ENCODE results near the gene PCDHGC3. TPM values are rescaled to one million over a fixed set of nuclear protein-coding genes. Genes with fewer than 3 reads are reported as not detected.

The PCDHGC3 gene
- total RNA-seq, 2 experiments from 2014 or later: 0.33 TPM; not detected in 1

DNA sequence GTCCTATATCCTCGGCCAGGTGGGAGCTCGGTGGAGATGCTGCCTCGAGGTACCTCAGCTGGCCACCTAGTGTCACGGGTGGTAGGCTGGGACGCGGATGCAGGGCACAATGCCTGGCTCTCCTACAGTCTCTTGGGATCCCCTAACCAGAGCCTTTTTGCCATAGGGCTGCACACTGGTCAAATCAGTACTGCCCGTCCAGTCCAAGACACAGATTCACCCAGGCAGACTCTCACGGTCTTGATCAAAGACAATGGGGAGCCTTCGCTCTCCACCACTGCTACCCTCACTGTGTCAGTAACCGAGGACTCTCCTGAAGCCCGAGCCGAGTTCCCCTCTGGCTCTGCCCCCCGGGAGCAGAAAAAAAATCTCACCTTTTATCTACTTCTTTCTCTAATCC, 2.0 kb downstream of the PCDHGC3 start:
- H3K27me3 Mint-ChIP-seq: peaks cover 77% of the 10 kb centered on the region
- peaks cover 20% of the 10 kb centered on the region for H3K4me1 Mint-ChIP-seq
- H3K4me3 Mint-ChIP-seq: no peak overlapping the region
- H3K27ac Mint-ChIP-seq: no peak overlapping the region
- no peaks in the 10 kb centered on the region for H3K9me3 Mint-ChIP-seq
- DNase-seq: no peak
- no peaks in the 10 kb centered on the region for H3K36me3 Mint-ChIP-seq

DNA sequence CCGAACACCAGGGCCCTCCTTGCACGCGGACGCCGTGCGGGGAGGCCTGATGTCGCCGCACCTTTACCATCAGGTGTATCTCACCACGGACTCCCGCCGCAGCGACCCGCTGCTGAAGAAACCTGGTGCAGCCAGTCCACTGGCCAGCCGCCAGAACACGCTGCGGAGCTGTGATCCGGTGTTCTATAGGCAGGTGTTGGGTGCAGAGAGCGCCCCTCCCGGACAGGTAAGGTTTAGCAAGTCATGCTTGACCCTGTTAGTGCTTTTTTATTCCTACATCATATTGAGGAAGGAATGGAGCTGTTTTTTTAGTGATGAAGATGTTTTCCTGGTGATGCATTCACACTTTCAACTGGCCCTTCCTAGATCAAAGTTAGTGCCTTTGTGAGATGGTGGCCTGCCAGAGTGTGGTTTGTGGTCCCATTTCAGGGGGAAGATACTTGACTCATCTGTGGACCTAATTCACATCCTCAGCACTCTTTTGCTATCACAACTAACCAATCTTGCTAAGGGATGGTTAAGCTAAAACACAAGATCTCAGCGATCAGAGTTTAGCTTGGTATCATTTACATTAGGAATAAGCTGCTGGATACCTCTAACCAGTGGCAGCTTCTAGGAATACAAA, 2.7 kb downstream of the PCDHGC3 start:
- Mint-ChIP-seq H3K4me3 (no peak overlapping the region), H3K27ac (no peak overlapping the region), H3K4me1 (peaks cover 20% of the 10 kb centered on the region), H3K36me3 (no peaks in the 10 kb centered on the region), H3K9me3 (no peaks in the 10 kb centered on the region), H3K27me3 (peaks cover 81% of the 10 kb centered on the region)
- DNase-seq: no peak

- no peak for DNase-seq
- Mint-ChIP-seq H3K27me3 (peaks cover 95% of the 10 kb centered on the region), H3K36me3 (no peaks in the 10 kb centered on the region), H3K4me3 (no peak overlapping the region), H3K4me1 (peaks cover 20% of the 10 kb centered on the region), H3K27ac (no peak overlapping the region), H3K9me3 (no peaks in the 10 kb centered on the region)
These were observed 4.0 kb downstream of the PCDHGC3 start for GRCh38 chr5:141479776-141480175.

DNA sequence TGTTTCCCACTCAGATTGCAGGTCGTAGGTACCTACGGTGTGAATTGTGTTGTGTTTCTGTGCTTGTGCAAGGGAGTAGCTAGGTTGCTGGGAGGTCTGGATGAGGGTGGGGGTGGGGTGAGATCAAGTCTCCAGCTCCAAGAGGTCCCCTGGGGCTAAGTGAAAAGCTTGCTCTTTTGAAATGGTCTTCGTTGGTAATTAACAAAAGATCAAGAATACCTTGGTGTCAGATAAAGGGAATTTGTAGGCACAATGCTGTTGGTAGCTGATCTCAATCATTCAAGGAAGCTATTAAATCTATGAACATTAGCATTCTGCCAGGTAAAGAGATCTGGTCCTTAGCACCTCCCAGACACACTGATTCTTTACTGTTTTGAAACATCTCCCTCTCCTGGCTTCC, 8.1 kb downstream of the PCDHGC3 start:
- H3K4me3 Mint-ChIP-seq: no peak overlapping the region
- no peak for DNase-seq
- no peak overlapping the region for H3K27ac Mint-ChIP-seq
- peaks cover 94% of the 10 kb centered on the region for H3K27me3 Mint-ChIP-seq
- H3K9me3 Mint-ChIP-seq: no peaks in the 10 kb centered on the region
- H3K36me3 Mint-ChIP-seq: no peaks in the 10 kb centered on the region
- peaks cover 6% of the 10 kb centered on the region for H3K4me1 Mint-ChIP-seq

DNA sequence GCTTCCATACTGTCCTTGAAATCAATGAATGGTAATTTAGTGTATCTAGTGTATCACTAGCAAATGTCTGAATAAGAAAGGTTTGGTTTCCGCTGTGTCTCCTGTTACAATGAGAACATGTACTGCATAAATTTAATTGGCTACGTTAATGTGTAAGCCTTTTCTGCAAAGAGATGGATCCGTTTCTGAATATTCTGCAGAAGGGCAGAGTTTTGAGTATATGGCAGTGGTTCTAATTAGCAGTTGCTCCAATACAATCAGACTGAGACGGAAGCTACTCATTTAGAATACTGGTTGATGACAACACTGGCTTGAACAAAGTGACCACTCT, 8.5 kb downstream of the PCDHGC3 start:
- Mint-ChIP-seq H3K27ac (no peak overlapping the region), H3K27me3 (peaks cover 97% of the 10 kb centered on the region), H3K4me3 (no peak overlapping the region), H3K9me3 (no peaks in the 10 kb centered on the region), H3K4me1 (peaks cover 6% of the 10 kb centered on the region), H3K36me3 (no peaks in the 10 kb centered on the region)
- DNase-seq: no peak

- H3K4me3 Mint-ChIP-seq: peak within 1 kb of the TSS; percentile 42
- no peak within 1 kb of the TSS for H3K27ac Mint-ChIP-seq
- H3K27me3 Mint-ChIP-seq: peaks cover 97% of the 10 kb centered on the region
- no peaks in the 10 kb centered on the region for H3K9me3 Mint-ChIP-seq
- H3K4me1 Mint-ChIP-seq: peaks cover 6% of the 10 kb centered on the region
- H3K36me3 Mint-ChIP-seq: no peaks in the 10 kb centered on the region
- no peak for DNase-seq
These were observed 9.0 kb downstream of the PCDHGC3 start, which contains the start of gene PCDHGC4 for GRCh38 chr5:141484641-141485311. Gene PCDHGC4, plus strand, starts transcription at chr5:141485030. Its CDS starts 144 bp downstream, at chr5:141485174.

- H3K4me3 Mint-ChIP-seq: no peak overlapping the region
- peaks cover 97% of the 10 kb centered on the region for H3K27me3 Mint-ChIP-seq
- H3K27ac Mint-ChIP-seq: no peak overlapping the region
- H3K4me1 Mint-ChIP-seq: peaks cover 6% of the 10 kb centered on the region
- H3K9me3 Mint-ChIP-seq: no peaks in the 10 kb centered on the region
- H3K36me3 Mint-ChIP-seq: no peaks in the 10 kb centered on the region
- DNase-seq: no peak
These were observed 9.7 kb downstream of the PCDHGC3 start for GRCh38 chr5:141485321-141486055.

- no peaks in the 10 kb centered on the region for H3K9me3 Mint-ChIP-seq
- DNase-seq: no peak
- H3K27ac Mint-ChIP-seq: no peak overlapping the region
- peaks cover 6% of the 10 kb centered on the region for H3K4me1 Mint-ChIP-seq
- no peak overlapping the region for H3K4me3 Mint-ChIP-seq
- peaks cover 97% of the 10 kb centered on the region for H3K27me3 Mint-ChIP-seq
- no peaks in the 10 kb centered on the region for H3K36me3 Mint-ChIP-seq
These were observed 10.3 kb downstream of the PCDHGC3 start for GRCh38 chr5:141486091-141486490.

GRCh38 chr5:141487131-141487530, 11.4 kb downstream of the PCDHGC3 start:
- DNase-seq: no peak
- Mint-ChIP-seq H3K4me1 (peaks cover 8% of the 10 kb centered on the region), H3K27me3 (peaks cover 96% of the 10 kb centered on the region), H3K27ac (no peak overlapping the region), H3K4me3 (no peak overlapping the region), H3K36me3 (no peaks in the 10 kb centered on the region), H3K9me3 (no peaks in the 10 kb centered on the region)

DNA sequence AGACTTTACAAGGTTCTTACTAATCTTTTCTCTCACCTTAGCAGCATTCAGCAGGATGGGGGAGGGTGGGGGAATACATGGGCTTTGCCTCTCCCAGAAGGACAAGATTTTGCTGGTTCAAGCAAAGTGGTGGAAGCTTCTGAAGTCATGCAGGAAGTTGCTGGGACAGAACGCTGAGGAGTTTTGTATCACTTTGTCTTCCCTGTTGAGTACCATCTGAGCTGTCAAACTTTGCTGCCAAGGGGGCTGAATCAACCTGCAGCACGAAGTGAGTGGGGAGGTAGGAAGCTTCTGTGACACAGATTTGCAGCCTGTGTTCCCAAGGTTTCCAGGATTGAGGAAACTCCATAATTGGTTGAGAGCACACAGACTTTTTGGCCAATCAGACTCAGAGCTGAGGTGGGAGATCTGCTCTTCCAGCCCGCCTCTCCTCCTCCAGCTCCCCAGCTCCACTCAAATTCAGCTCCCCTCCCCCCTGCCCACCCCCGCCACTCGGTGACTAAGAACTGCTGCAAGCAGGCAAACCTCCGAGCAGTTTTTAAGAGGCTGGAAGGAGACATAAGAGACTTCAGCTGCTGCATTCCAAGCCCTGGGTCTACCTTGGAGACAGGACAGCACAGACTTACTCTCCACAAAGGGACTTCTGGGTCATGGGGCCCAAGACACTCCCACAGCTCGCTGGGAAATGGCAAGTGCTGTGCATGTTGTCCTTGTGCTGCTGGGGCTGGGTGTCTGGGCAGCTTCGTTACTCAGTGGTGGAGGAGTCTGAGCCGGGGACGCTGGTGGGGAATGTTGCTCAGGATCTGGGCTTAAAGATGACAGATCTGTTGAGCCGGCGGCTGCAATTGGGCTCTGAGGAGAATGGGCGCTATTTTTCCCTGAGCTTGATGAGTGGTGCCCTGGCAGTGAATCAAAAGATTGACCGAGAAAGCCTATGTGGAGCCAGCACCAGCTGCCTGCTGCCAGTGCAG, 13.1 kb downstream of the PCDHGC3 start, which contains the start of gene PCDHGC5:
PCDHGC5 (plus strand) TSS at position 491 of the 971 bp plus-strand sequence; CDS start at position 651, 160 bp downstream.
- peaks cover 9% of the 10 kb centered on the region for H3K4me1 Mint-ChIP-seq
- H3K27ac Mint-ChIP-seq: no peak within 1 kb of the TSS
- H3K9me3 Mint-ChIP-seq: no peaks in the 10 kb centered on the region
- DNase-seq: no peak
- H3K36me3 Mint-ChIP-seq: no peaks in the 10 kb centered on the region
- no peak within 1 kb of the TSS for H3K4me3 Mint-ChIP-seq
- H3K27me3 Mint-ChIP-seq: peaks cover 96% of the 10 kb centered on the region

GRCh38 chr5:141489841-141490240, 14.1 kb downstream of the PCDHGC3 start:
- Mint-ChIP-seq H3K27me3 (peaks cover 96% of the 10 kb centered on the region), H3K4me1 (peaks cover 9% of the 10 kb centered on the region), H3K9me3 (no peaks in the 10 kb centered on the region), H3K4me3 (no peak overlapping the region), H3K36me3 (no peaks in the 10 kb centered on the region), H3K27ac (no peak overlapping the region)
- DNase-seq: no peak

- DNase-seq: no peak
- H3K4me1 Mint-ChIP-seq: peaks cover 4% of the 10 kb centered on the region
- H3K27me3 Mint-ChIP-seq: peaks cover 95% of the 10 kb centered on the region
- H3K36me3 Mint-ChIP-seq: no peaks in the 10 kb centered on the region
- H3K4me3 Mint-ChIP-seq: no peak overlapping the region
- no peak overlapping the region for H3K27ac Mint-ChIP-seq
- H3K9me3 Mint-ChIP-seq: no peaks in the 10 kb centered on the region
These were observed 14.5 kb downstream of the PCDHGC3 start for GRCh38 chr5:141490271-141490670.

- Mint-ChIP-seq H3K4me3 (no peak overlapping the region), H3K4me1 (peaks cover 2% of the 10 kb centered on the region), H3K27me3 (peaks cover 95% of the 10 kb centered on the region), H3K9me3 (no peaks in the 10 kb centered on the region), H3K36me3 (no peaks in the 10 kb centered on the region), H3K27ac (no peak overlapping the region)
- no peak for DNase-seq
These were observed 15.0 kb downstream of the PCDHGC3 start for GRCh38 chr5:141490771-141491170.

DNA sequence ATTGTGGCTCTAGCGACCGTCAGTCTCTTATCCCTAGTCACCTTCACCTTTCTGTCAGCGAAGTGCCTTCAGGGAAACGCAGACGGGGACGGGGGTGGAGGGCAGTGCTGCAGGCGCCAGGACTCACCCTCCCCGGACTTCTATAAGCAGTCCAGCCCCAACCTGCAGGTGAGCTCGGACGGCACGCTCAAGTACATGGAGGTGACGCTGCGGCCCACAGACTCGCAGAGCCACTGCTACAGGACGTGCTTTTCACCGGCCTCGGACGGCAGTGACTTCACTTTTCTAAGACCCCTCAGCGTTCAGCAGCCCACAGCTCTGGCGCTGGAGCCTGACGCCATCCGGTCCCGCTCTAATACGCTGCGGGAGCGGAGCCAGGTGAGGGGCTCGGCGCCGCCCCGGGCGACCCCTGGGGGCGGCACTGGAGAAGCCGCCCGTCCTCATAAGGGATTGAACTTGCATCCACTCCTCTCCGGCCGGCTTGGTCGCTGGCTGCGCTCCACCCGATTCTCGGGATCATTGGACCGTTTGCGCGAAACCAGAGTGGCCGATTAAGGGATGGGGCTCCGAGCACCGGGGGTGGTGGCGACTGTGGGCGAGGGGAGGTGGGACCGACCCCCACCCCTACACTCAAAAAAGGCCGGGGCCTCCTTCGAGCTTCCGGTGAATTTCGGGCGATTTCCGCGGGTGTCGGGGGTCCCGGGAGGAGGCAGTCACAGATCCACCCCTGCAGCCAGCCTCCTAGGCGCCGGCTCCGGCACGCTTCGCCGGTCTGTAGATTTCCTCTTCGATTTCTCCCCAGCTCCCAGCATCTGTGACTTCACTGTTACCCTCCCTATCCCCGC, 15.8 kb downstream of the PCDHGC3 start:
- H3K27ac Mint-ChIP-seq: peak overlapping the region; percentile 49
- peaks cover 2% of the 10 kb centered on the region for H3K4me1 Mint-ChIP-seq
- H3K36me3 Mint-ChIP-seq: no peaks in the 10 kb centered on the region
- H3K27me3 Mint-ChIP-seq: peaks cover 95% of the 10 kb centered on the region
- H3K4me3 Mint-ChIP-seq: peak overlapping the region; percentile 71
- DNase-seq: no peak
- H3K9me3 Mint-ChIP-seq: no peaks in the 10 kb centered on the region

Data from activated naive CD8-positive, alpha-beta T cell treated with anti-CD3 and anti-CD28 coated beads for 36 hours (primary cell).